ENCODE measurements around the gene CHDH. TPM values are rescaled to one million over a fixed set of nuclear protein-coding genes. Genes with fewer than 3 reads are reported as not detected.

CHDH gene
- total and polyA plus RNA-seq, 2 experiments from 2014 or later, result 2.3 to 6.6 TPM

- ATAC-seq (no peak), DNase-seq (ENCODE audit: low spot score) (no peak)
- H3K4me2 ChIP-seq, result peak overlapping the region; percentile 80
- peak overlapping the region; percentile 74 for H3K4me3 Mint-ChIP-seq
- no peak overlapping the region for H3K27ac Mint-ChIP-seq
- H3K27me3 ChIP-seq (ENCODE audit: insufficient read depth), result peaks cover 20% of the 10 kb centered on the region
- no peak overlapping the region for H3K27ac ChIP-seq (ENCODE audit: low read depth)
- H3K9me2 ChIP-seq (ENCODE audit: insufficient read depth), result no peaks in the 10 kb centered on the region
- H2AFZ ChIP-seq, result peak overlapping the region; percentile 94
- H3F3A ChIP-seq (replicated peaks; ENCODE audit: low read depth), result 0 out of 2 replicates have a peak, but pooled peaks cover 5% of the 10 kb centered on the region
- peaks cover 15% of the 10 kb centered on the region for H3K4me1 ChIP-seq (ENCODE audit: insufficient read depth)
- peaks cover 23% of the 10 kb centered on the region for H3K27me3 Mint-ChIP-seq (ENCODE audit: insufficient read depth, low read depth, poor library complexity)
- H4K20me1 ChIP-seq (replicated peaks; ENCODE audit: insufficient read depth), result no peaks in the 10 kb centered on the region
- H3K4me1 Mint-ChIP-seq, result peaks cover 31% of the 10 kb centered on the region
- peak overlapping the region; percentile 83 for H3K4me3 ChIP-seq
- H3K36me3 Mint-ChIP-seq (ENCODE audit: low read depth), result no peaks in the 10 kb centered on the region; the same call in 2 of the 3 replicates
- H3K79me2 ChIP-seq (replicated peaks; ENCODE audit: insufficient read depth), result peaks cover 7% of the 10 kb centered on the region; the same call in 1 of the 2 replicates
- no peaks in the 10 kb centered on the region for H3K9me3 Mint-ChIP-seq
- H3K36me3 ChIP-seq (ENCODE audit: insufficient read depth), result no peaks in the 10 kb centered on the region
- TF ChIP-seq EZH2 (IDR thresholded peaks at IDR 0.05; ENCODE audit: low read depth, unreplicated experiment), result no peak
Measured at GRCh38 chr3:53846851-53847155, 584 bp upstream of the CHDH start.

GRCh38 chr3:53845881-53846133 is 412 bp downstream of the CHDH start:
- Histone ChIP-seq H3K4me1 (ENCODE audit: insufficient read depth) (peaks cover 15% of the 10 kb centered on the region), H3K4me2 (peak overlapping the region; percentile 80), H3K4me3 (peak overlapping the region; percentile 83), H3K27ac (ENCODE audit: low read depth) (0 out of 2 replicates have a peak overlapping the region, but pooled peaks have one; percentile 69), H3K79me2 (replicated peaks; ENCODE audit: insufficient read depth) (peaks cover 7% of the 10 kb centered on the region; the same call in 1 of the 2 replicates), H3K36me3 (ENCODE audit: insufficient read depth) (no peaks in the 10 kb centered on the region), H2AFZ (peak overlapping the region; percentile 94), H3K9me2 (ENCODE audit: insufficient read depth) (no peaks in the 10 kb centered on the region), H4K20me1 (replicated peaks; ENCODE audit: insufficient read depth) (no peaks in the 10 kb centered on the region), H3F3A (replicated peaks; ENCODE audit: low read depth) (0 out of 2 replicates have a peak, but pooled peaks cover 5% of the 10 kb centered on the region), H3K27me3 (ENCODE audit: insufficient read depth) (peaks cover 20% of the 10 kb centered on the region)
- H3K27me3 Mint-ChIP-seq (ENCODE audit: insufficient read depth, low read depth, poor library complexity), result peaks cover 23% of the 10 kb centered on the region
- no peak for DNase-seq (ENCODE audit: low spot score)
- H3K4me3 Mint-ChIP-seq, result peak overlapping the region; percentile 79
- peaks cover 31% of the 10 kb centered on the region for H3K4me1 Mint-ChIP-seq
- no peaks in the 10 kb centered on the region for H3K9me3 Mint-ChIP-seq
- TF ChIP-seq EZH2 (IDR thresholded peaks at IDR 0.05; ENCODE audit: low read depth, unreplicated experiment) (no peak), NANOG (IDR thresholded peaks at IDR 0.05; ENCODE audit: borderline replicate concordance) (no peak), ZNF114 (CRISPR knock-in tag; IDR thresholded peaks at IDR 0.05) (no peak), POLR2AphosphoS5 (IDR thresholded peaks at IDR 0.05; ENCODE audit: low read depth) (no peak), CTCF (conservative IDR thresholded peaks at IDR 0.05; ENCODE audit: low read depth in 2 of 2) (no peak), REST (IDR thresholded peaks at IDR 0.05; ENCODE audit: unreplicated experiment) (no peak), CREB1 (CRISPR knock-in tag; IDR thresholded peaks at IDR 0.05; ENCODE audit: low read depth) (no peak), JUNB (IDR thresholded peaks at IDR 0.05; ENCODE audit: unreplicated experiment) (no peak), STAT1 (IDR thresholded peaks at IDR 0.05; ENCODE audit: unreplicated experiment) (no peak), ZNF462 (CRISPR knock-in tag; IDR thresholded peaks at IDR 0.05) (no peak)
- no peak overlapping the region for H3K27ac Mint-ChIP-seq
- peak; percentile 21 for ATAC-seq
- H3K36me3 Mint-ChIP-seq (ENCODE audit: low read depth), result no peaks in the 10 kb centered on the region; the same call in 2 of the 3 replicates
